HFFc6 (cell line): ENCODE data around the gene CPNE7. TPM values are rescaled to one million over a fixed set of nuclear protein-coding genes. Genes with fewer than 3 reads are reported as not detected.

ENCODE experiments used
- DNase-seq: peaks from one replicate; pipeline ENCODE4 v3.0.0-alpha.2; 2018
- H3K27ac Mint-ChIP-seq: 2 replicates; pipeline ENCODE4 v1.8.0; 2020; ENCODE audit warnings: mild to moderate bottlenecking, mixed read lengths
- H3K27me3 Mint-ChIP-seq: 2 replicates; pipeline ENCODE4 v1.8.0; 2021; ENCODE audit warnings: mild to moderate bottlenecking, moderate library complexity, mixed read lengths; ENCODE audit not compliant: insufficient read depth
- H3K36me3 Mint-ChIP-seq: 2 replicates; pipeline ENCODE4 v1.8.0; 2021; ENCODE audit warnings: low read depth, mixed read lengths
- H3K4me1 Mint-ChIP-seq: 2 replicates; pipeline ENCODE4 v1.8.0; 2020; ENCODE audit warnings: low read depth, mixed read lengths
- H3K4me3 Mint-ChIP-seq: 2 replicates; pipeline ENCODE4 v1.8.0; 2020; ENCODE audit warnings: mild to moderate bottlenecking, moderate library complexity, mixed read lengths
- H3K9me3 Mint-ChIP-seq: 2 replicates; pipeline ENCODE4 v1.8.0; 2020; ENCODE audit warnings: mild to moderate bottlenecking, mixed read lengths
- CTCF ChIP-seq: fragments of 200-600 bp; sonication (generic); IDR thresholded peaks from 2 replicates; pipeline ENCODE4 v1.5.0; 2021; ENCODE audit warnings: antibody characterized with exemption, mild to moderate bottlenecking
- total RNA-seq, 6 experiments: library from RNA; stranded (reverse); fragmentation: NEBNext Ultra II Directional; extraction: Animal tissue kit (Norgen Biotek cat#: 25700); gene quantifications; 2 replicates in 1 of 6; 3 replicates in 5 of 6; pipeline ENCODE4 v1.2.3, GENCODE V29; 2021

CPNE7 gene
- total RNA-seq, 6 experiments from 2014 or later = 17.6 to 22.2 (median 19.3) TPM

GRCh38 chr16:89612415-89613166, 37.0 kb downstream of the CPNE7 start:
- no peak for DNase-seq
- Mint-ChIP-seq H3K27me3 (peaks cover 10% of the 10 kb centered on the region), H3K9me3 (no peaks in the 10 kb centered on the region), H3K4me1 (peaks cover 13% of the 10 kb centered on the region), H3K4me3 (no peak overlapping the region), H3K36me3 (no peaks in the 10 kb centered on the region), H3K27ac (no peak overlapping the region)
- no peak for TF ChIP-seq CTCF

GRCh38 chr16:89613231-89613953, 37.8 kb downstream of the CPNE7 start, which contains the start of gene DPEP1:
Gene DPEP1, plus strand, starts transcription at chr16:89613642. Its CDS starts 16,769 bp downstream, at chr16:89630411.
- DNase-seq = no peak
- Mint-ChIP-seq H3K4me1 (peaks cover 13% of the 10 kb centered on the region), H3K27me3 (peaks cover 10% of the 10 kb centered on the region), H3K27ac (no peak within 1 kb of the TSS), H3K4me3 (no peak within 1 kb of the TSS), H3K9me3 (no peaks in the 10 kb centered on the region), H3K36me3 (no peaks in the 10 kb centered on the region)
- no peak for TF ChIP-seq CTCF

DNA sequence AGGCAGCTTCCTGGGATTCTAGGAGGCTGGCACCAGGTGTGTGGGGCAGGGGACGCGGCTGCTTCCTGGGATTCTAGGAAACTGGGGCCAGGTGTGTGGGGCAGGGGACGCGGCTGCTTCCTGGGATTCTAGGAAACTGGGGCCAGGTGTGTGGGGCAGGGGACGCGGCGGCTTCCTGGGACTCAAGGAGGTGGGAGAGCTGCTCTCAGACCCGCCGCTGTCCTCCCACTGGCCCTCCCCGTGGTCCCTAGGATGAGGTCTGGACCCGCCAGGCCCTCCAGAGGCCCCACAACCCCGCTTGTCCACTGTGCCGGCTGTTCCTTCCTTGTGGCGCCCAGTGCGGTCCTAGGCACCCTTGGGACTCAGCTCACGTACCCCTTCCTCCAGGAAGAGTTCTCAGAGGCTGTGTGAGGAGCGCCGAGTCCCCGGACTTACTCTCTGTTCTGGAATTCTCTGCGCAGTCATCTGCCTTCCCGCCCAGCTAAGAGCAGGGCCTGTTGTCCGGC, 38.4 kb downstream of the CPNE7 start:
- no peak overlapping the region for H3K27ac Mint-ChIP-seq

DNA sequence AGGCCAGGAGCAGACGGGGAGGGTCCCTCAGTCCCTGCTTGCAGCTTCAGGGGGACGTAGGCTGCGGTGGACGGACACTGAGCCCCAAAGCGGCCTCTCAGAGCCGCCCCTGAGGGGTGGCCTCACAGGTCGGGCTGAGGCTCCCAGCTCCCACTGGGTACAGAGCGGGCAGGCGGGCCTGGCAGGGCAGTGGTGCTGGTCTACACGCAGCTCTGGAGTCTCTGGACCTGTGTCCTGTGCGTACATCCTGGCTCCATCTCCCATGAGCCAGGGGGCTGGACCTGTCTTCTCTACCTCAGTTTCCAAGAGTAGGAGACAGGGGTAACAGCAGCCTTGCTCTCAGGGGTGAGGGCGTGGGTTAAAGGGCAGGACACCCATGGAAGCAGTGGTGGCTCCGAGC, 39.6 kb downstream of the CPNE7 start:
- H3K4me3 Mint-ChIP-seq = no peak overlapping the region

More for the DNA sequence above, 38.4 kb downstream of the CPNE7 start:
- Mint-ChIP-seq H3K4me1 (peaks cover 13% of the 10 kb centered on the region), H3K36me3 (no peaks in the 10 kb centered on the region), H3K4me3 (no peak overlapping the region), H3K9me3 (no peaks in the 10 kb centered on the region), H3K27me3 (peaks cover 10% of the 10 kb centered on the region)
- no peak for TF ChIP-seq CTCF
- DNase-seq = no peak

More for the DNA sequence above, 39.6 kb downstream of the CPNE7 start:
- no peak overlapping the region for H3K27ac Mint-ChIP-seq
- no peaks in the 10 kb centered on the region for H3K9me3 Mint-ChIP-seq
- DNase-seq = no peak
- no peak for TF ChIP-seq CTCF
- peaks cover 13% of the 10 kb centered on the region for H3K4me1 Mint-ChIP-seq
- no peaks in the 10 kb centered on the region for H3K36me3 Mint-ChIP-seq
- peaks cover 10% of the 10 kb centered on the region for H3K27me3 Mint-ChIP-seq
